ENCODE data around the gene ENO4.

Gene ENO4

DNA sequence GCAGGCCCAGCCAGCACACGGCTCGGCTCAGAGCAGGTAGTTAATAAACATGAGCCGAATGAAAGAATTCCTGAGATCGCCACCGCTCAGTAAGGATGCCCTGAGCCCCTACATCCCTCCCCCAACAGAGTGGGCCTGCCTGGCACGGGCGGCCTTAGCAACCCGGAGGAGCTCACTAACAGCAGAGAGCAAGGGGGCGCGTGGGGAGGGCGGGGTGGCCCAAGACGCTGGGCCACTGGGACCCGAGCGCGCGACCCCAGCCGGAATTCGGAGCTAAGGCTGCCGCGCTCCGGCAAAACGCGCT, 403 bp upstream of the ENO4 start:
- TF ChIP-seq CEBPB (IDR thresholded peaks at IDR 0.05) (no peak), EP300 (IDR thresholded peaks at IDR 0.05; ENCODE audit: borderline replicate concordance) (no peak), EGR1 (IDR thresholded peaks at IDR 0.05) (no peak), CREB1 (IDR thresholded peaks at IDR 0.05; ENCODE audit: low read depth) (no peak), USF1 (IDR thresholded peaks at IDR 0.05) (no peak), FOXM1 (IDR thresholded peaks at IDR 0.05; ENCODE audit: borderline replicate concordance, low read depth) (no peak), YY1 (IDR thresholded peaks at IDR 0.05; ENCODE audit: low read depth) (no peak), TCF12 (IDR thresholded peaks at IDR 0.05; ENCODE audit: low read depth) (no peak)

DNA sequence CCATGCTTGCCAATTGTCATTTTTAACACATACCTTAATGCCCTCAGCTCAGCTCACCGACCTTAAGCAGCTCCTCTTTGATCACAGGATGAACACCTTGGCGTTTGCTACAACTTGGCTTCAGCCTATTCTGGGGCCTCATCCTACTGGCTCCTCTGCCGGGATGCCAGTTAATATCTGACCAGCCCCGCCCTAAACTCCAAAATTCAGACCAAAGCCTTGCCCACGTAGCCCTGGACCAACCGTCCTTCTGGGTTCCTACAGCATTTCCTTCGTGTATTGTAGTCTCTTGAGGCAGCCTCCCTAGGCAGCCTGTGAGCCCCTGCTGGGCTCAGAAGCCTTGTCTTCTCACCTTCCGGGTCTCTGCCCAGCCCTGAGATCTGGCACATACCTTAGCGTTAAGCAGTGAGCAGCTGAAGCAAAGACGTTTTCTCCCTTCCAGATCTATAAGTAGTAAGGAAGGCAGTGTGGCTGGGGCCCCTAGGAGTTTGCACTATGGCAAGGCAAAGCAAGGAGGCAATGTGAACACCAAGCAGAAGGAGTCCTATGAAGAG, 836 bp downstream of the ENO4 start:
- TF ChIP-seq EP300 (IDR thresholded peaks at IDR 0.05; ENCODE audit: borderline replicate concordance) (no peak), ZBTB7A (IDR thresholded peaks at IDR 0.05; ENCODE audit: low read depth) (no peak), CEBPB (IDR thresholded peaks at IDR 0.05) (no peak), NFIC (IDR thresholded peaks at IDR 0.05) (0 out of 2 replicates have a peak, but pooled peaks have one; percentile 6)

DNA sequence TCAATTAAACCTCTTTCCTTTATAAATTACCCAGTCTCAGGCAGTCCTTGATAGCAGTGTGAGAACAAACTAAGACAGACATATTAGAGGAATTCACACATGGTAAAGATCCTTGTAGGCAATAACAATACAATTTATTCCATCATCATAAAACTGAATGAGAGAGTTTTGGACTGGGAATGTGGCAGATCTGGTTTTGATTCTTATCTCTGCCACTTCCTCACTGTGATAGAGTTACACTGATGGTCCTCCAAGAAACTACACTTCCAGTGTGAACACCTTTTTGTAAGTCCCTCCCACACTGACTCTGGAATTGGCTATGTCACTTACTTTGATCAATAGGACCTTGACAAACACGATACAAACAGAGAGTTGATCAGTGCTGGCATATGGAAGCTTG, 2.9 kb downstream of the ENO4 start:
- TF ChIP-seq TAF1 (IDR thresholded peaks at IDR 0.05; ENCODE audit: low read depth) (no peak), ZBTB7A (IDR thresholded peaks at IDR 0.05; ENCODE audit: low read depth) (no peak), FOXM1 (IDR thresholded peaks at IDR 0.05; ENCODE audit: borderline replicate concordance, low read depth) (no peak), CREB1 (IDR thresholded peaks at IDR 0.05; ENCODE audit: low read depth) (no peak), TEAD4 (IDR thresholded peaks at IDR 0.05) (no peak), EP300 (IDR thresholded peaks at IDR 0.05; ENCODE audit: borderline replicate concordance) (no peak), YY1 (IDR thresholded peaks at IDR 0.05; ENCODE audit: low read depth) (no peak), EGR1 (IDR thresholded peaks at IDR 0.05) (no peak)

DNA sequence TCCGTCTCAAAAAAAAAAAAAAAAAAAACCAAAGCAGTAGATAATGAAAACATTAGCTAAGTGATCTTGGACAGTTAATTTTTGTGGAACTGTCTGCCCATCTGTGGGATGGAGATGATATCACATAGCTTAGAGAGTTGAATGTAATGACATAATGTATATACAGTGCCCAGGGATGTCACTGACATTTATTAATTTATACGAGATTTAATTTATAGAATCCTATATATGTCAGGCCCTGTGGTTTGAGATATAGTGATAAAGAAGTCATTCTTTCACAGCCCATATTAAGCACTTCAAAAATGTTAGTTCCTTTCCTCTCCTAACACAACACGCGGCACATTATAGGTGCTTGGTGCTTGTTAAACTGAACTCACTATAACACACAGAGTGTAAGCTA, 4.0 kb downstream of the ENO4 start:
- no peak for TF ChIP-seq EP300 (IDR thresholded peaks at IDR 0.05; ENCODE audit: borderline replicate concordance)
- no peak for TF ChIP-seq REST (IDR thresholded peaks at IDR 0.05; ENCODE audit: low read depth)
- no peak for TF ChIP-seq TCF12 (IDR thresholded peaks at IDR 0.05; ENCODE audit: low read depth)
- TF ChIP-seq YY1 (IDR thresholded peaks at IDR 0.05; ENCODE audit: low read depth), result no peak
- TF ChIP-seq, protein P1, sequence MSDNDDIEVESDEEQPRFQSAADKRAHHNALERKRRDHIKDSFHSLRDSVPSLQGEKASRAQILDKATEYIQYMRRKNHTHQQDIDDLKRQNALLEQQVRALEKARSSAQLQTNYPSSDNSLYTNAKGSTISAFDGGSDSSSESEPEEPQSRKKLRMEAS (IDR thresholded peaks at IDR 0.05), result no peak
- TF ChIP-seq TEAD4 (IDR thresholded peaks at IDR 0.05), result no peak
- TF ChIP-seq TAF1 (IDR thresholded peaks at IDR 0.05; ENCODE audit: low read depth), result no peak
- TF ChIP-seq EGR1 (IDR thresholded peaks at IDR 0.05), result no peak
- TF ChIP-seq CREB1 (IDR thresholded peaks at IDR 0.05; ENCODE audit: low read depth), result no peak
- no peak for TF ChIP-seq USF1 (IDR thresholded peaks at IDR 0.05)
- TF ChIP-seq CEBPB (IDR thresholded peaks at IDR 0.05), result no peak
- no peak for TF ChIP-seq ZBTB7A (IDR thresholded peaks at IDR 0.05; ENCODE audit: low read depth)
- no peak for TF ChIP-seq NFIC (IDR thresholded peaks at IDR 0.05)
- TF ChIP-seq RAD21 (IDR thresholded peaks at IDR 0.05; ENCODE audit: low read depth), result no peak
- no peak for TF ChIP-seq FOXM1 (IDR thresholded peaks at IDR 0.05; ENCODE audit: borderline replicate concordance, low read depth)

GRCh38 chr10:116853701-116854100, 4.4 kb downstream of the ENO4 start:
- TF ChIP-seq ZBTB7A (IDR thresholded peaks at IDR 0.05; ENCODE audit: low read depth), result no peak
- no peak for TF ChIP-seq CEBPB (IDR thresholded peaks at IDR 0.05)
- TF ChIP-seq CREB1 (IDR thresholded peaks at IDR 0.05; ENCODE audit: low read depth), result no peak
- TF ChIP-seq YY1 (IDR thresholded peaks at IDR 0.05; ENCODE audit: low read depth), result no peak
- TF ChIP-seq, protein P1 (IDR thresholded peaks at IDR 0.05), result no peak
- no peak for TF ChIP-seq REST (IDR thresholded peaks at IDR 0.05; ENCODE audit: low read depth)
- no peak for TF ChIP-seq USF1 (IDR thresholded peaks at IDR 0.05)
- TF ChIP-seq EGR1 (IDR thresholded peaks at IDR 0.05), result no peak
- no peak for TF ChIP-seq FOXM1 (IDR thresholded peaks at IDR 0.05; ENCODE audit: borderline replicate concordance, low read depth)
- no peak for TF ChIP-seq NFIC (IDR thresholded peaks at IDR 0.05)
- no peak for TF ChIP-seq EP300 (IDR thresholded peaks at IDR 0.05; ENCODE audit: borderline replicate concordance)
- TF ChIP-seq TCF12 (IDR thresholded peaks at IDR 0.05; ENCODE audit: low read depth), result no peak
- no peak for TF ChIP-seq TEAD4 (IDR thresholded peaks at IDR 0.05)

DNA sequence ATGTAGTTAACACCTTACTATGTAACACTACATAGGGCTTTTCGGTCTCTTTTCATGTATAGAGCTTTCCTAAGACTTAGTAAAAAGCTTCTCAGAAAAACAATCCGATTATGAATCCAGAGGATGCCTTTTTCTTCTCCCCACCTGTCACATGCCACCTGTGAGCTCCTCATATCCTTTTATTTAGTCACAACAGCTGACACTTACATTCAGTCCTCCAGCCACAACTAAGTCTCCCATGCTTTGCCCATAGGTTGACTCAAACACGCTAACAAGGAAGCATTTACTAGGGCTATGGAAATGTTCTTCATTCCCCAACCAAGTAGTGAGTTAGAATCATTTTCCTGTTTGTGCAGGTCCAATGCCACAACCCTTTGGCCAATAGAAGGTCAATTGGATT, 7.9 kb downstream of the ENO4 start:
- TF ChIP-seq TEAD4 (IDR thresholded peaks at IDR 0.05), result no peak
- no peak for TF ChIP-seq CREB1 (IDR thresholded peaks at IDR 0.05; ENCODE audit: low read depth)
- no peak for TF ChIP-seq CEBPB (IDR thresholded peaks at IDR 0.05)
- TF ChIP-seq YY1 (IDR thresholded peaks at IDR 0.05; ENCODE audit: low read depth), result no peak
- TF ChIP-seq ZBTB7A (IDR thresholded peaks at IDR 0.05; ENCODE audit: low read depth), result no peak
- no peak for TF ChIP-seq TCF12 (IDR thresholded peaks at IDR 0.05; ENCODE audit: low read depth)
- no peak for TF ChIP-seq NFIC (IDR thresholded peaks at IDR 0.05)
- TF ChIP-seq, protein P1 (IDR thresholded peaks at IDR 0.05), result no peak
- no peak for TF ChIP-seq REST (IDR thresholded peaks at IDR 0.05; ENCODE audit: low read depth)
- no peak for TF ChIP-seq USF1 (IDR thresholded peaks at IDR 0.05)
- TF ChIP-seq EP300 (IDR thresholded peaks at IDR 0.05; ENCODE audit: borderline replicate concordance), result no peak
- TF ChIP-seq FOXM1 (IDR thresholded peaks at IDR 0.05; ENCODE audit: borderline replicate concordance, low read depth), result no peak
- TF ChIP-seq RAD21 (IDR thresholded peaks at IDR 0.05; ENCODE audit: low read depth), result no peak
- TF ChIP-seq TAF1 (IDR thresholded peaks at IDR 0.05; ENCODE audit: low read depth), result no peak
- no peak for TF ChIP-seq EGR1 (IDR thresholded peaks at IDR 0.05)
